PC-3 (cell line): Measurements from ENCODE around the gene FKBP11. TPM values are rescaled to one million over a fixed set of nuclear protein-coding genes. Genes with fewer than 3 reads are reported as not detected.
A peak's percentile ranks its signal among the peaks of the same experiment; 100 is the strongest.

Source experiments
- ATAC-seq: fragments of 200-7000 bp; cut with Tn5 transposase; 2 replicates; pipeline ENCODE4 v1.9.1; 2020; ENCODE audit warnings: mild to moderate bottlenecking, moderate library complexity
- BruUV-seq: library from RNA; stranded (reverse); fragments of 400-500 nt; replicated peaks from 2 replicates; lab custom pipeline; 2021; lab: Mats Ljungman, UMichigan
- CTCF ChIA-PET: fragments of 300-600 bp; sonication (Branson Sonifier 250); formaldehyde crosslinking; loops from one replicate; lab custom pipeline; 2022; ENCODE audit warnings: antibody characterized with exemption; lab: Charles Lee
- POLR2A ChIA-PET: fragments of 300-600 bp; sonication (Branson Sonifier 250); formaldehyde crosslinking; loops from one replicate; lab custom pipeline; 2022; ENCODE audit warnings: antibody characterized with exemption; ENCODE audit not compliant: unreplicated experiment; lab: Charles Lee
- DNase-seq: peaks from one replicate; pipeline ENCODE4 v3.0.0-alpha.2; 2015
- H2AFZ ChIP-seq: fragments of 300-600 bp; sonication (generic); 2 replicates; pipeline ENCODE4 v1.6.0; 2016; ENCODE audit warnings: antibody characterized with exemption, low read length
- H3F3A ChIP-seq: fragments of 300-600 bp; sonication (generic); one replicate; pipeline ENCODE4 v1.6.0; 2017; ENCODE audit warnings: antibody characterized with exemption, low read length, control low read depth, mild to moderate bottlenecking; ENCODE audit not compliant: unreplicated experiment
- H3K27ac ChIP-seq: fragments of 300-600 bp; sonication (generic); 2 replicates; pipeline ENCODE4 v1.5.1; 2016; ENCODE audit warnings: mild to moderate bottlenecking, low read length
- H3K27me3 ChIP-seq: fragments of 300-600 bp; sonication (generic); 2 replicates; pipeline ENCODE4 v1.6.1; 2016; ENCODE audit warnings: low read length, mixed read lengths
- H3K36me3 ChIP-seq: fragments of 300-600 bp; sonication (generic); 2 replicates; pipeline ENCODE4 v1.6.1; 2016; ENCODE audit warnings: low read depth, mixed run types, low read length, mixed read lengths
- H3K4me1 ChIP-seq: fragments of 300-600 bp; sonication (generic); 2 replicates; pipeline ENCODE4 v1.5.1; 2016; ENCODE audit warnings: low read length; ENCODE audit not compliant: insufficient read depth
- H3K4me2 ChIP-seq: fragments of 300-600 bp; sonication (generic); 2 replicates; pipeline ENCODE4 v1.6.0; 2016; ENCODE audit warnings: low read length
- H3K4me3 ChIP-seq: fragments of 300-600 bp; sonication (generic); 2 replicates; pipeline ENCODE4 v1.5.1; 2016; ENCODE audit warnings: mild to moderate bottlenecking, low read length, mixed read lengths
- H3K79me2 ChIP-seq: fragments of 300-600 bp; sonication (generic); 2 replicates; pipeline ENCODE4 v1.6.1; 2017; ENCODE audit warnings: low read length, mixed read lengths
- H3K9ac ChIP-seq: fragments of 300-600 bp; sonication (generic); 2 replicates; pipeline ENCODE4 v1.6.0; 2016; ENCODE audit warnings: mild to moderate bottlenecking, low read length
- H3K9me2 ChIP-seq: fragments of 300-600 bp; sonication (generic); replicated peaks from 2 replicates; pipeline ENCODE4 v1.6.1; 2016; ENCODE audit warnings: mixed run types, low read length, mixed read lengths
- H3K9me3 ChIP-seq: fragments of 300-600 bp; sonication (generic); 2 replicates; pipeline ENCODE4 v1.6.1; 2016; ENCODE audit warnings: low read length, mixed read lengths
- H4K20me1 ChIP-seq: fragments of 300-600 bp; sonication (generic); 2 replicates; pipeline ENCODE4 v1.6.1; 2016; ENCODE audit warnings: low read length, mixed read lengths
- EZH2 ChIP-seq: fragments of 300-600 bp; sonication (generic); IDR thresholded peaks from one replicate; pipeline ENCODE4 v1.6.1; 2017; ENCODE audit warnings: antibody characterized with exemption, mild to moderate bottlenecking, low read length; ENCODE audit not compliant: unreplicated experiment
- EZH2phosphoT487 ChIP-seq: fragments of 300-600 bp; sonication (generic); IDR thresholded peaks from 2 replicates; pipeline ENCODE4 v1.6.1; 2018; ENCODE audit warnings: mild to moderate bottlenecking, antibody characterized with exemption, low read length, borderline replicate concordance
- intact Hi-C: fragments of 100-400 bp; cut with micrococcal nuclease; formaldehyde crosslinking; loops from 2 replicates; pipeline ENCODE4 v1.9.0; 2023
- total RNA-seq: library from RNA; depleted of rRNA; stranded (reverse); fragments of >200 nt; gene quantifications from 2 replicates; pipeline ENCODE4 v1.2.3, GENCODE V29; 2014
- TF ChIP-seq, protein P1 (sequence below): fragments of 300-600 bp; sonication (generic); conservative IDR thresholded peaks from 2 replicates; pipeline ENCODE4 v1.5.1; 2017; ENCODE audit warnings: antibody characterized with exemption, low read depth, mild to moderate bottlenecking, low read length

FKBP11 gene
- total RNA-seq, 1 experiment from 2014 or later, result 9.7 TPM

GRCh38 chr12:48943221-48943620, 17.9 kb upstream of the FKBP11 start:
- Histone ChIP-seq H3K9ac (no peak overlapping the region), H3K4me3 (no peak overlapping the region), H3K27me3 (no peaks in the 10 kb centered on the region), H3K36me3 (peaks cover 23% of the 10 kb centered on the region), H3K9me3 (no peaks in the 10 kb centered on the region), H3K79me2 (peaks cover 59% of the 10 kb centered on the region), H4K20me1 (peaks cover 12% of the 10 kb centered on the region; the same call in 1 of the 2 replicates), H3K9me2 (no peaks in the 10 kb centered on the region), H2AFZ (no peak overlapping the region), H3K27ac (no peak overlapping the region), H3K4me1 (no peaks in the 10 kb centered on the region), H3K4me2 (no peak overlapping the region), H3F3A (no peaks in the 10 kb centered on the region)
- TF ChIP-seq, protein P1, sequence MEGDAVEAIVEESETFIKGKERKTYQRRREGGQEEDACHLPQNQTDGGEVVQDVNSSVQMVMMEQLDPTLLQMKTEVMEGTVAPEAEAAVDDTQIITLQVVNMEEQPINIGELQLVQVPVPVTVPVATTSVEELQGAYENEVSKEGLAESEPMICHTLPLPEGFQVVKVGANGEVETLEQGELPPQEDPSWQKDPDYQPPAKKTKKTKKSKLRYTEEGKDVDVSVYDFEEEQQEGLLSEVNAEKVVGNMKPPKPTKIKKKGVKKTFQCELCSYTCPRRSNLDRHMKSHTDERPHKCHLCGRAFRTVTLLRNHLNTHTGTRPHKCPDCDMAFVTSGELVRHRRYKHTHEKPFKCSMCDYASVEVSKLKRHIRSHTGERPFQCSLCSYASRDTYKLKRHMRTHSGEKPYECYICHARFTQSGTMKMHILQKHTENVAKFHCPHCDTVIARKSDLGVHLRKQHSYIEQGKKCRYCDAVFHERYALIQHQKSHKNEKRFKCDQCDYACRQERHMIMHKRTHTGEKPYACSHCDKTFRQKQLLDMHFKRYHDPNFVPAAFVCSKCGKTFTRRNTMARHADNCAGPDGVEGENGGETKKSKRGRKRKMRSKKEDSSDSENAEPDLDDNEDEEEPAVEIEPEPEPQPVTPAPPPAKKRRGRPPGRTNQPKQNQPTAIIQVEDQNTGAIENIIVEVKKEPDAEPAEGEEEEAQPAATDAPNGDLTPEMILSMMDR, result no peak
- TF ChIP-seq EZH2phosphoT487 (no peak), EZH2 (no peak)
- ChIA-PET CTCF (no interaction called here), POLR2A (interaction anchor here (0.6 kb wide), 1 partner anchor 97 kb away, joined by 3 read pairs; no protein-coding TSS in a partner anchor)
- ATAC-seq (no peak), DNase-seq (no peak)
- intact Hi-C loops, result no loop called here
- no TSS peak for BruUV-seq

DNA sequence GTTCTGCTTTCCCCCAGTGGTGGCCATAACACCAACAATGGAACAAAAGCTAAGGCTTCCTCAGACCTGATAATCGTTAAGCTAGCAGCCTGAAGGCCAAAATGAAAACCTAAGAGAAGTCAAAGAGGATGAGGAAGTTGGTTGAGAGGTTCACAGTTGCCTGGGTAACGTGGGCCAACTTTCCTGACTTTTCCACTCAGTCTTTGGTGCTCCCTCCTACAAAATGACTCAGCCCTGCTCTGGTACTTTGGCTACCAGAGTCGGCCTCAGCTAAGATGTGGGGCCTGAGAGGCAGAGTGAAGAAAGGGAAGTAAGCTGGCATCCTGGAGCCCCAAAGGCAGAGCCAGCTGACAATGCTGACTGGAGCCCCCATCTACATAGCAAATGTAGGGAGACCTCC, 14.9 kb upstream of the FKBP11 start:
- H3K9me3 ChIP-seq, result no peaks in the 10 kb centered on the region
- peaks cover 40% of the 10 kb centered on the region for H3K36me3 ChIP-seq
- peaks cover 30% of the 10 kb centered on the region for H3K79me2 ChIP-seq
- intact Hi-C loops, result no loop called here
- BruUV-seq, result no TSS peak
- no peaks in the 10 kb centered on the region for H3K4me1 ChIP-seq
- H4K20me1 ChIP-seq, result peaks cover 14% of the 10 kb centered on the region; the same call in 1 of the 2 replicates
- ATAC-seq, result no peak
- no peak overlapping the region for H3K27ac ChIP-seq
- no peak for DNase-seq
- ChIA-PET CTCF (interaction anchor here (0.5 kb wide), 1 partner anchor 10 kb away, joined by 3 read pairs; no protein-coding TSS in a partner anchor), POLR2A (interaction anchor here (0.5 kb wide), 1 partner anchor 821 kb away, joined by 4 read pairs; the partner anchor contains the start of gene PFKM)
- TF ChIP-seq, protein P1, result no peak
- TF ChIP-seq EZH2 (no peak), EZH2phosphoT487 (no peak)
- H2AFZ ChIP-seq, result no peak overlapping the region
- H3K27me3 ChIP-seq, result no peaks in the 10 kb centered on the region
- H3F3A ChIP-seq, result no peaks in the 10 kb centered on the region
- no peak overlapping the region for H3K4me2 ChIP-seq
- H3K4me3 ChIP-seq, result no peak overlapping the region
- no peak overlapping the region for H3K9ac ChIP-seq
- no peaks in the 10 kb centered on the region for H3K9me2 ChIP-seq

GRCh38 chr12:48938805-48939204, 13.5 kb upstream of the FKBP11 start:
- ChIA-PET POLR2A (no interaction called here), CTCF (no interaction called here)
- ATAC-seq (no peak), DNase-seq (no peak)
- Histone ChIP-seq H4K20me1 (peaks cover 6% of the 10 kb centered on the region; the same call in 1 of the 2 replicates), H3K9ac (no peak overlapping the region), H3K27me3 (no peaks in the 10 kb centered on the region), H3K27ac (no peak overlapping the region), H3K79me2 (peaks cover 20% of the 10 kb centered on the region), H3K9me2 (no peaks in the 10 kb centered on the region), H3K4me2 (no peak overlapping the region), H3K36me3 (peaks cover 41% of the 10 kb centered on the region), H3F3A (no peaks in the 10 kb centered on the region), H3K4me1 (no peaks in the 10 kb centered on the region), H2AFZ (no peak overlapping the region), H3K9me3 (no peaks in the 10 kb centered on the region), H3K4me3 (no peak overlapping the region)
- intact Hi-C loops, result no loop called here
- TF ChIP-seq, protein P1, result no peak
- TF ChIP-seq EZH2 (no peak), EZH2phosphoT487 (no peak)
- BruUV-seq, result TSS peak; percentile 9
